Right kidney (tissue), 1 donor: ENCODE results near the gene DPH1.
"Not testable (repeated sequence)": the region's sequence is repeated elsewhere in the genome, so short reads cannot be mapped to it uniquely, and the experiment has no call there.

Source experiments
- DNase-seq: peaks from one replicate; pipeline ENCODE4 v3.0.0-alpha.2; 2016

Gene DPH1

GRCh38 chr17:2004435-2004952 is 25.5 kb upstream of the DPH1 start:
- DNase-seq, result no peak

- no peak for DNase-seq
These were observed 21.4 kb upstream of the DPH1 start for GRCh38 chr17:2008332-2009126.

- no peak for DNase-seq
These were observed 20.2 kb upstream of the DPH1 start for GRCh38 chr17:2009737-2010136.

- no peak for DNase-seq
These were observed 18.3 kb upstream of the DPH1 start for GRCh38 chr17:2011411-2012371.

GRCh38 chr17:2012499-2012898 is 17.5 kb upstream of the DPH1 start:
- DNase-seq, result no peak

GRCh38 chr17:2013220-2013993 is 16.5 kb upstream of the DPH1 start:
- DNase-seq, result not testable (repeated sequence)

GRCh38 chr17:2013994-2014317 is 16.0 kb upstream of the DPH1 start:
- no peak for DNase-seq

GRCh38 chr17:2015314-2015713 is 14.6 kb upstream of the DPH1 start:
- DNase-seq, result no peak

GRCh38 chr17:2016494-2016893 is 13.5 kb upstream of the DPH1 start:
- DNase-seq, result no peak

- no peak for DNase-seq
These were observed 12.5 kb upstream of the DPH1 start for GRCh38 chr17:2017274-2017941.

GRCh38 chr17:2018716-2019510 is 11.0 kb upstream of the DPH1 start:
- no peak for DNase-seq

- DNase-seq, result no peak
These were observed 10.2 kb upstream of the DPH1 start for GRCh38 chr17:2019723-2020122.

- DNase-seq, result no peak
These were observed 9.2 kb upstream of the DPH1 start for GRCh38 chr17:2020721-2021120.

GRCh38 chr17:2022647-2023240 is 7.2 kb upstream of the DPH1 start:
- no peak for DNase-seq

GRCh38 chr17:2023256-2023655 is 6.7 kb upstream of the DPH1 start:
- DNase-seq, result no peak

- peak; percentile 78 for DNase-seq
These were observed 6.0 kb upstream of the DPH1 start for GRCh38 chr17:2023692-2024571.

- DNase-seq, result peak; percentile 71
These were observed 5.3 kb upstream of the DPH1 start for GRCh38 chr17:2024572-2025219.

GRCh38 chr17:2025220-2025621 is 4.7 kb upstream of the DPH1 start, which contains the start of gene RTN4RL1:
Gene RTN4RL1 (minus strand): TSS chr17:2025334. CDS start chr17:2024865, 469 bp downstream.
- DNase-seq, result no peak
